NK-92 treated with Interleukin-12 subunit alpha and Interleukin-12 subunit beta, amount 100 ng/mL, for 24 hours (cell line): ENCODE measurements around the gene SNAI3.

Source experiments
- DNase-seq: peaks from one replicate; lab custom pipeline; 2025; lab: John Stamatoyannopoulos, UW

The SNAI3 gene

DNA sequence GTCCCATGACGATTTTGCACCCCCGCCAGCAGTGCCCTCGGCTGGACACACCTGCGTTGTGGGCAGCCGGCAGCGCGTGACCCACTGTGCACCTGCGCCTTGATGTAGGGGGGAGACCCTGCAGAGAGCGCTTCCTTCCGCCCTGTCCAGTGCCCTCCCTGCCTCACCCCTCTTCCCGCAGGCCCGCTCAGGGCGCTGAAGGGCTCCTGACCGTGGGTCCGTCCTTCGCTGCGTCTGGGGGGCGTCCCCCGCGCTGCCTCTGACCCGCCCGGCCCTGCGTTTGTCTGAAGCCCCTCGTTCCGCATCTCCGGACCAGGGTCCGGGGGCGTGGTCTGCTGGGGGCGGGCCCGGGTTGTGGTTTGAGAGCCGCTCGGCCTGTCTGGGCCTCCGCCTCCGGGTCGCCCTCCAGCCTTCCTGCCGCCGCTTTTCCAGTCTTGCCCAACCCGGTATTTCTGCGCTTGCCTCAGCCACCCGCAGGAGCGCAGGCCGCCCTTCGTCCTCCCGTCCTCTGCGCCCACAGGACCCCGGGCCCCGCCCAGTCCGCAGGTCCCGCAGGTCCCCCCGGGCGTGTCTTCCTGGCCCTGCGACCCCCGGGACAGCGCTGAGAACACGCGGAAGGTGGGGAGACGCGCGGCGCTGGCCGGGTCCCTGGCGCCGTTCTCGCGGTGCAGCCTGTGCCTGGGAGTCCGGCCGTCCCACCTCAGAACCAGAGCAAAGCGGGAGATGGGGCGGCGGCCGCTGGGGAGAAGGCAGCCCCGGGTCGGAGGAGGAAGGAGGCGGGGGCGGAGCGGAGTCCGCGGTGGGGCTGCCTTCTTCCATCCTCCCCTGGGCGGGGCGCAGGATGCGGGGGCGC is 51.9 kb downstream of the SNAI3 start:
- no peak for DNase-seq

DNA sequence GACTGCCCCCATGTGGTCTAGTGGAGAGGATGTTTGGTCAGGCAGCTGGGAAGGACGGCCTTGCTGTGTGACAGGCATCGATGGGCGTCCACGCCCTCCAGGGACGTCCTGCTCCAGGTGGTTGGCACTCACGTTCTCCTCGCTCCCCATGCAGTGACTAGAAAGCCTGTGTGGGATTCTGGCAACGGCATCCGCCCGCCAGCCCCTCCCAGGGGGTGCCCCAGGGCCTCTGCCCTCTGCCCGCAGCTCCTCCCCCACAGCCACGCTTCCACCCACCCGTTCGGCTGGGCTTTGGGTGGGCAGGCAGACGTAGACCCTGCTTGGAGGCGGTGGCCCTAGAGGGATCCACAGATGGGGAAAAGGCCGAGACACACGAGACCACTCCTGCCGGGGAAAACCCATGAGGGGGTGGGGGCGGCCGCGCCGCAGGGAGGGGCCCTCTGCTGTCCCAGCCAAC is 52.6 kb downstream of the SNAI3 start:
- DNase-seq: no peak

DNA sequence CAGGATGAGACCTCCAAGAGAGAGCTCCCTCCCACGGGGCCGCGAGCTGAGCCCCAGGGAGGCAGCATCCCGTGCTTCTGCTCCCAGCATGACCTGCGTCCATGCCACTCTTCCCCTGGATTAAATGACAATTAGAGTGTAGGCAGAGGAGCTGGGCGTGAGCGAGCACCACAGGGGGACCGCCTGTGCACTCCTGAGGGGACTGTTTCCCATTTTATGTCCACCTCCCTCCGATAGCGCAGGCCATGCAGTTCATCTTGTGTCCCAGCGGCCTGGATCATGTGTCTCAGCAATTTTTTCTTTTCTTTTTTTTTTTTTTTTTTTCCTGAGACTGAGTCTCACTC is 53.7 kb downstream of the SNAI3 start:
- no peak for DNase-seq

DNA sequence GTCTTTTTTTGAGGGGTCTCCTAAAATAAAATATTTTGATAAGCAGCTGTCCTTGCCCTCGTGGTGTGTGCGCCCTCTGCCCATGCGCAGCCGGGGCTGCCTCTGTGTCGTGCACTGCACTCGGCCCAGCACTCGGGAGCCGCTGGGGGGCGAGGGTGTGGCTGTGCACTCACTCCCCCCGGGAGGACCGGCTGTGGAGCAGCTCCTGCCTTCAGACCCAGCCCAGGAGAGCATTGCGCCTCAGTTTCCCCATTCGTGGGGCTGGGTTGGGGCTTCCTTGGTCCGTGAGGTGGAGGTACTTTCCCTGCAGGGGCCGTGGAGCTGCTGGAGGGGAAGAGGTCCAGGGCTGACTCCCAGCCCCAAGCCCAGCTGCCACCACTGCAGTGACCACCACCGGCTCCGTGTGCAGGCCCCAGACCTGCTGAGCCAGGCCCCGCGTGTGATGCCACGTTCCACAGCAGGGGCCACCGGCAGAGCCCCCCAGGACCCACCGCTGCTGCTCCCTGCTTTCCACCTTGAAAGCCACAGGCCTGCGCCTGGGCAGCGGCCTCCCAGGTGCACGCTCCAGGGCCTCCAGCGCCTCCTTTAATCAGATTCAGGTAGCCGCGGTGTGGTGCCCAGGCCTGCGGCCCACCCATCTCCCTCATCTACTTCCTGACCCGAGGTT is 54.3 kb downstream of the SNAI3 start:
- DNase-seq: no peak

DNA sequence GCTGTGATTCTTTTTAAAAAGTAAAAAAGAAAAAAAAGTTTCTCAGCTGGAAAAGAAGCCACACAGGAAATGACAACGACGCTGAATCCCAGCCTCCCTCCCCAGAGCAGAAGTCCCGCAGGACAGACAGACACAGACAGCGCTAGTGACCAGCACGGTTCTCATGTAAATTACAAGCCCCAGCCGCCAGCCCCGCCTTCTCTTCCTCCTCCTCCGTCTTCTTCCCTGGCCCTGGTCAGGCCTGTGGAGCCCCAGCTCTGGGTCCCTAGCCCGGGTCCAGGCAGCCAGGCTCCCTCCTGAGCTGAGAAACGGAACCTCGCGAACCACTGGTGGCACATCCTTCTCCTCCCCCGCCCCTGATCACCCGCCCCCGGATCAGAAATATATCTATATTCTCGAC is 54.9 kb downstream of the SNAI3 start:
- no peak for DNase-seq

DNA sequence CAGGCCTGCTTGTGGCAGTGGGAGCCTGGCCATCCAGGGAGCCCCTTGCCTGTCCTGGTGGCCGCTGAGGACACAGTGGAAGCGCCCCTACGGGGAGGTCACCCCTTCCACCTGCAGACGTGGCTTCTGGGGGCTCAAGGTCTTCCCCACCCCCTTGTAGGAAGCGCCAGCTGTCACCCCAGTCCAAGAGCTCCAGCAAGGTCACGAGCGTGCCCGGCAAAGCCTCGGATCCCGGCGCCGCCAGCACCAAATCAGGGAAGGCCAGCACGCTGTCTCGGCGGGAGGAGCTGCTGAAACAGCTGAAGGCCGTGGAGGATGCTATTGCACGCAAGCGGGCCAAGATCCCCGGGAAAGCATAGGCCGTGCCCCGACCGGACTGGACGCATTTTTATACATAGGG is 55.4 kb downstream of the SNAI3 start:
- no peak for DNase-seq

DNA sequence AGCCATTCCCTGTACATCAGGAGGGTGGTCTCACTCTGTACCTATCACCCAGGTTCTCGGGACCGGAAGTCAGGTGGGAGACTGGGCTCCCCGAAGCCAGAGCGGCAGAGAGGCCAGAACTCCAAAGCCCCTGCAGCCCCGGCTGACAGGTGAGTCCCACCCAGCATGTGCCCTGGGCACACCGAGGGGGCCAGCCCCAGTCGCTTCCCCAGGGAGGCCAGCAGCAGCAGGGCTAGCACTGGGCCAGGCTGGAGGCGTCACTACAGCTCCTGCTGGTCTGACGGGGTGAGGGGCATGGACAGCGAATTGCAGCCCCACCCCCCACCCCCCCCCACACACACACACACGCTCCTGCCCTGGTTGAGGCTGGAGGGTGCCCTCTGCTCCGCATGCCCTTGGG is 55.9 kb downstream of the SNAI3 start:
- no peak for DNase-seq

DNA sequence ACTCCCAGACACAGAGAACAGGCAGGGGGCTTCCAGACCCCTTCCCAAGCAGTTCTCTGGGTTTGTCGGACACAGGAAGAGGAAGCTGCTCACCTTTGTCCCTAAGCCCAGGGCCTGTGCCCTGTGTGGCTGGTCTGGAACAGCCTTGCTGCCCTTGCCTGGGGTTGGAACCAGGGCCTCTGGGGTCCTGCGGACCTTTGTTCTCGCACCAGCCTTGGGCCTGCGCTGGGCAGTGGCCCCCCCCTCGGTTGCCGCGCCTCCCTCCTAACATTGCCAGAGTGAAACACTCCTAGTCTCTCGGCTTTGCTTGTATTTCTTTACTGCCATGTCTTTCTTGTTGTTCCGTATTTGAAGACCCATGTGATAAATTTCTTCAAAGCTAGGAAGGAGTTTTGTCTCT is 56.5 kb downstream of the SNAI3 start:
- DNase-seq: no peak

DNA sequence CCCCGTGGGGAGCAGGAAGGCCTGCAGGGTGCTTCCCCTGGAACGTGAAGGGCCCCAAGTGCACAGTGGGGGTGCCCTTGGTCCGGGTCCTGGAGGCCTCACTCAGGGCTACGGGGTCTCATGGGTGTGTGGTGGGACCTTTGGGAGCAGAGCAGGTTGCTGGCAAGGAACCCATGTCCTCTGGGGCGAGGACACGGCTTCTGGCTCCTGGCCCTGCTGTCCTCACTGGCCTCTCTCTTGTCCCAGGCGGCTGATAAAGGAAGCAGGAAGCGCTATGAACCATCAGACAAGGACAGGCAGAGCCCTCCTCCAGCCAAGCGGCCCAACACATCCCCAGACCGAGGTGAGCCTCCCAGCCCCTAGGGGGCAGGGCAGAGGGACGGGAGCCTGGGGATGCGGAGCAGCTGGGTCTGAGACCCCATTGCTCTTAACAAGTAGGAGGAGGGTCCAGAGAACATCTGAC is 57.8 kb downstream of the SNAI3 start:
- no peak for DNase-seq
